Endometrial microvascular endothelial cells (primary cell): ENCODE data around the gene HOXD4. TPM values are rescaled to one million over a fixed set of nuclear protein-coding genes. Genes with fewer than 3 reads are reported as not detected.

Source experiments
- in situ Hi-C: cut with HindIII; loops from 2 replicates; pipeline ENCODE4 v1.10.0; 2017; ENCODE audit warnings: low sequenced_read_pairs, low pct_unique_long_range_greater_than_20kb; ENCODE audit errors: inconsistent ontology term
- total RNA-seq: library from RNA; depleted of rRNA; stranded (reverse); fragments of >200 nt; gene quantifications from one replicate; pipeline ENCODE4 v1.2.3, GENCODE V29; 2015; ENCODE audit errors: inconsistent ontology term

Gene HOXD4
- total RNA-seq, 1 donor from 2014 or later = 18.7 TPM

DNA sequence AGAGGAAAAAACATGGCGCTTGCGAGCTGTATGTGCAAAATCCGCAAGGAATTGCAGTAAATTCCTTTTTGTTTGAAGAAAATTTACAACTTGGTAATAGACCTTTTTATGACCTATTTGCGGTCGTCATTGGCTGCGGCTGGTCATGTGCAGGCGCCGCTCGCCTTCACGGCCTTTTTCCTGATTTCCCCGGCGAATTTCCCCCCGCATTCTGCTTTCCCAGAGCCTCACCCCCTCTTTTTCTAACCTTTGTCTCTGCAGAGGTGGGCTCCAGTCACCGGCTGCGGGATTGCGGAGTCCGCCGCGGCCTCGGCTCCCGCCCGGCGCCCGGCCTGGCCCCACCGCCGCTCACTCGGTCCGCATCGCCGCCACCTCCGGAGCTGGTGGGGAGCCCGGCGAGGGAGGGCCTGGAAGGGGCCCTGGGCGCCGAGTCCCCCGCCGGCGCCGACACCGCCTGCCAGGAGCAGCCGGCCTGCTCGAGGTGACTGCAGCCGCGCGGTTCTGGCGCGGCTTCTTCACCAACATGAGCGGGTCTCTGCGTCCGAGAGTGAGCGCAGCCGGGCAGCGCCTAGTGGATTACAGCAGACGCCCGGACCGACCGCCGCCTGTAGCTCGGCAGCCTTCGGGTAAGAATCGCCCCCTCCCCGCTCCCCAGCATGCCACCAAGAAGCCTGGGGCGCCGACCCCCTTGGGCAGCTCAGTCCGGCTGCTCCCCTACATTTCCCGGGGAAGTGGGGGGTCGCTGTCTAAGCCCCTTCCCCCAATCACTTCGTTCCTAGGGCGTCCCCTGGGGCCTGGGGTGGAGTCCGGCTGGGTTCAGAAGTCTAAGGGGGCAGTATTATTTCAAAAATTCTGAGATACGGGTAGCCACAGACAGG is 14.7 kb upstream of the HOXD4 start:
- in situ Hi-C loops = no loop called here

DNA sequence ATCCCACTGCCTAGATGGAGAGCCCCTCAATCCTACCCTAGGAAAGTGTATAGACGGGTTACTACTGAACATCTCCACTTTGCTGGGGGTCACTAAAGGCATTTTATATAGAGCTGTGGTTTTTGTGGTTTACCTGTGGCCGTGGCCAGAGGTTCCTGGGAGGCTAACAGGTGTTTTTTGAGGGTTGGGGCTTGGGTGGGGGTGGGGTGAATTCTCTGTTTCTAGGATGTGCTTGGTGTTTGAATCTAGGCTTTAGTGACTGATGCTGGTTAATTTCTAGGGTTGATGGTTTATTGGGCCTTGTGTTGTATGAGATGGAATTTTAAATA is 14.1 kb upstream of the HOXD4 start:
- in situ Hi-C loops = no loop called here

DNA sequence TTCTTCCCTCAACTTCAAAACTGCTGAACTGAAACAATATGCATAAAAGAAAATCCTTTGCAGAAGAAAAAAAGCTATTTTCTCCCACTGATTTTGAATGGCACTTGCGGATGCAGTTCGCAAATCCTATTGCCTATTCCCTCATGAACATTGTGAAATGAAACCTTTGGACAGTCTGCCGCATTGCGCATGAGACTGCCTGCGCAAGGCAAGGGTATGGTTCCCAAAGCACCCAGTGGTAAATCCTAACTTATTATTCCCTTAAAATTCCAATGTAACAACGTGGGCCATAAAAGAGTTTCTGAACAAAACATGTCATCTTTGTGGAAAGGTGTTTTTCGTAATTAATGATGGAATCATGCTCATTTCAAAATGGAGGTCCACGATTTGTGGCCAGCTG is 13.4 kb upstream of the HOXD4 start:
- in situ Hi-C loops = no loop called here

DNA sequence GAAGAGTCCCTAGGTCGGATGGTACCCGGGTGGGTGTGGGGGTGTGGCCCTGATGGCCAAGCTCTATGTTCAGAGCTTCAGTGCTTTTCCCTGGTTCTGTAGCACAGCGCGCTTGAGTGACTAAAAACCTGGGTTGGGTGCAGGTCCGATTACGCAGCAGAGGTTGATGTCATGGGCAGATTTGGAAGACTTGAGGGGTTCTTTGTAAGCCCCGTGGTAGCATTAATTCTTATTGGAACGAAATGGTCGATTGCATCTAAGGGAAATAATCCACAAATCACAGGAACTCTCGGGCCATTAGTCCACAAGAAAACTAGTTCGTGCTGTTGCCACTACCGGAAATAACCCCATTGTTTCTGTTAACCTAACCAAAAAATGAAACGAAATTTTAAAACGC is 12.8 kb upstream of the HOXD4 start:
- in situ Hi-C loops = no loop called here

DNA sequence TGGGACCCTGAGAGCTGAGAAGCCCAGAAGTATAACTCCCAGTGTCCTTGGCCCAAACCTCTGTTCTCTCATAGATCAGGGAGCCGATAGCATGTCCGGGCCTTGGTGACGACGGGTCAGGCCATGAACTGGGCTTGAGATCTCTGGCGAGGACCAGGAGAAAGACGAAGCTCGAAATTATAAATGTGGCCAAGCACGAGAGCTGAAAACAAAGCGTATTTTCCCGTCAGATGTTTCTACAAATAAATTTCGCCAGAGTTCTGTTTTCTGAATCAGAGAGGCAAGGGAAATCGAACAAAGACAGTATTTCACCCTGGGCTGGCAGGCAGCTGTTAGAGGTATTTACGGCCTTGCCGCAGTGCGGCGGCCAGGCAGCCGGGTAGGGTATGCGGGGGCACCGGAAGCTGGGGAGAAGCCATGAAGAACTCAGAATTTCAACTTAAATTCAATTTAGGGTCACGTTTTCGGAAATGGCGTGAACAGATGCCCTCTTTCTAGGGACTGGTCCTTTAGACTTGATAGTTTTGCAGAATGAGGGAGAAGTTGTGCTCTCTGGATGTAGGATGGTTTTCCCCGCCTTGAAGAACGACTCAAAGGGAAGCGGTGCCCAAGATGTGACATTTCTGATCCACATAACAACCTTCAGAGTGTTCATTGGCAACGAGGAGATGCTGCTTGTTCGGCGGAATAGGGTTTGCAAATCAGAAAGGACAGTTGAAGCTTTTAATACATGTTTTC is 12.3 kb upstream of the HOXD4 start:
- in situ Hi-C loops = no loop called here

DNA sequence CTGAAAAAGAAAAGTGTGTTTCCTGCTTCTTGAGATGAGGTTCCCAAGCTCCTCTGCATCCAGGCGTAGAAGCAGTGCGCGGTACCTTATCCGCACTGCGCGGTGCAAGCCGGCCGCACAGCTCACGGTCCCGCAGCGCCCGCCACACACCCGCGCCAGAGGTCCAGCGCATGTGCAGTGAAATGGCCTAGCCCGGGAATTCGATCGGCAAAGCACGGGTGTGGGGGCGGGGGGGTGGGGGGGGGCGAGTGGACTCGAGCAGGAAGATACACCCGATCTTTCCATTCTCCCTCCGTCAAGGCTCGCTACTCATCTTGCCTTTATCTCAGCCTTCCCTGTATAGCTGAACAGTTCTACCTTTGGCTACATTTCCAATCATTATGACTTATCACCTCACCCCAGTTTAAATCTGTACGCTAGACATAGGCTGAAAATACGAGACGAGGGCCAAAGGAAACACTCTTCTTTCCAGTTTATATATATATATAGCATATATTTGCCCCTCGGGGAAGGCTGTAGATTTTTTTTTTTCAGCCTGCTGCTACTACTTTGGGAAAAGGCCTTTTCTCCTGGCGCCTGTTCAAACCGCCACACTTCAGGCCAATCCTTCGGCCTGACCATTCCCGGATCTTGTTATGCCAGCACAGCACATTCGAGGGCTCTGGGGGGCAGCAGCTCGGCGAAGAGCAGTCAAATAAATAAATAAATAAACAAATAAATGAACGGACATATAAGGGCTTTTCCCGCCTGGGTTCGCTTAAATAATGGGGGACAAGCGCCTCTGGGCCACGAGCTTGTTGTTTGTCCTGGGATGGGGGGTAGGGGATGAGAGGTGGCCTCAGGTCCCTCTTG is 11.5 kb upstream of the HOXD4 start:
- in situ Hi-C loops = no loop called here

DNA sequence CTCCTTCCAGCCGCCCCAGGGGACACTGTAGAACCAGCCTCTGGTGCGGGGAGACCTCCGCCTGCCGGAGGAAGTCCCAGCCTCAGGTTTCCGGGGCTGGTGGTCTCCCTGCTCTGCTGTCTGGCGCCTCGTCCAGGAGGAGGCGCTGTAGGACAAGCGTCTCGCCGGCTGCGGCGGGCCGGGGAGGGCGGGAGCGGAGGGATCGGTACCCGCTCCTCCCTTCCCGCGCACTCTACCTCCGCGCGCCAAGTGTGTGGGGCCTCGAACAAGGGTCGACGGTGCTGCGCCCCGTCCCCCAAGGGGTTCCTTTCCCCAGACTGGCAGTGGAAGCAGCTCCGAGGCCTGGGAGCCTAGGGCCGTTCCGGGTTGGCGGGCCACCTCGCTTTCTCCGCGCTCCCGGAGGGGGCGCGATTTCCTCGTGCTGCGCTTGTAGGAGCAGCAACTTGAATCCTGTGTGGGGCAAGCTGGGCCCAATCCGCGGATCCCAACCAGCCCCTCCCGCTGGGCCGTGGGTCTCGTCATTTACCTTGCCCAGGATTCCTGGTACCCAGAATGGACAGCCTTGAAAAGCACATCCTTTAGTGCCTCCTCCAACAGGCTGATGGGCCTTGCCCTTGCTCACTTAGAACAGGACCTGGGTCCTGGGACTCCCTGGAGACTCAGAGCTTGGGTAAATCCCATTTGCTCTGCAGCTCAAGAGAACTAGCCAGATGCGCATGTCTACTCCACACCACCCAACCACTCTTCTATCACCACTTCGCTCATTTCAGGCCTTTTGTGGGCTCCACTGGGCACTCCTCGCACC is 10.6 kb upstream of the HOXD4 start:
- in situ Hi-C loops = no loop called here

DNA sequence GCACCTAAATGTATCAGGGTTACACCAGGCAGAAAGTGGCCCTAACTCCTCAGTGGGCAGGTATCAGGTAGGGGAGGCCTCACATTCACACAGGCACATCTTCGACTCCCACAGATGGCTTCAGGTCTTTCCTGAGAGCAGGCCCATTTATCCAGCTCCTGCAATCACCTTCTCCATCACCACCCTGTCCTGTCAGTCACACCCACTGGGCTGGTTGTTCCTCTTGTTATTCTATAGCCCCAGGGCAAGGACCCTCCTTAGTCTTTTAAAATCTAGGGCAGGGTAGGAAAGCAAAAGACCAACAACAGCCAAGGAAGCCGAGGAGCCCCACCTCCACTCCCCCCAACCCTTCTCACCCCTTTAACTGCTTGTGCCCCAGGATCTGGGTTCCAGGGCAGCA is 9.1 kb upstream of the HOXD4 start:
- in situ Hi-C loops = no loop called here

DNA sequence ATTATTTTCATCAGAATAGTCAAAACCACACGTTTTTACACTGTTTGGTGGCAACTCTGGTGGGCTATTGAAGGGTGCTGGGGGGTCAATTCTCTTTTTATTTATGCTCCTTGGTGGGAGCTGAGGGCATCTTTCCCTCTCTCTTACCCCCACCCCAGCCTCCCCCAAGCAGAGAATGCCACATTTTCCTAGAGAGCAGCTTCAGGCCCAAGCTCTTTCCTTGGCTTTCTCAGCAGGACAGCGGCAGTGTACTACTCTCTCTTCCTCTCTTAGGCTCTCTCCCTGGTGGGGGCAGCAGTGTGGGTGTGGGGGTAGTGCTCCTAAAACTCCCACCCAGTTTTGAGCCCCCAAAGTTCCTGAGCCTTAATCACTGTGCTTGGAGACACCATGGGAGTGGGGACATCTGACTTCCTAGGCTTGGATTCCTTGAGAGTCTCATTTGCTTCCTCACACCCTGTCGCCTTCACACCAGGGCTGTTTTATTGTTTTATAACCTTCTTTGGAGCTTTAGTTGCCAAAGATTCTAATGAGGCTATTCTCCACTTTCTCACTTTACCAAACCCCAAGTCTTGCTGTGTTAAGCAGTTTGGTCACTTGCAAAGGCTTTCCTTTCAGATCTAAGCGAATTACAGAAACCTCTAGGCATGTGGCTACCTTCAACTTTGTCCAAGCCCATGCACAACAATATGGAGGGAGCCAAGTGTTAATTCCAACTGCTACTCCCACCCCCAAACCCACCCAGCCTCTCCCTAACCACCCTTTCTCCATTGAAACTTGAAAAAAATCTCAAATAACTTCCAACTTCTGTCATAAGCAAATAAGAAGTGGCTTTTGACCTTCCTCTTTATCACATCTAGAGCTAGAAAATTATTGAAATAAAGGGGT is 6.0 kb upstream of the HOXD4 start:
- in situ Hi-C loops = no loop called here

DNA sequence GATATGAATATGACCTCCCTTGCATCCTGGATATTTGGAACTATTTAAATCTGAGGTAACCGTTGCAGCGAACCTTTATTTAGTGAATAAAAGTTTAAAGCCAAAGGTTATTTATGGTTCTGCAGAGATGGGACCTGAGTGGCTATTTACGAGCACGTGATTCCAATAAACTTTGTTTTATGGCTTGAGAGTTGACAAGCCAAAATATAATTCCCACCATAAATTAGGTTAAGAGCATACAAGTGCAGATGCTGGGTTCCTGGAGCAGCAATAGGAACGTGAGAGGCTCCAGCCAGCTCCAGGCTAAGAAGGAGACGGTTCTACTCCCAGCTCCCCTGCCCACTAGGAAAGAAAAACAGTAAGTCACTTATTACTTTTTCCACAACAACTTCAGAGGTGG is 5.2 kb upstream of the HOXD4 start:
- in situ Hi-C loops = no loop called here

DNA sequence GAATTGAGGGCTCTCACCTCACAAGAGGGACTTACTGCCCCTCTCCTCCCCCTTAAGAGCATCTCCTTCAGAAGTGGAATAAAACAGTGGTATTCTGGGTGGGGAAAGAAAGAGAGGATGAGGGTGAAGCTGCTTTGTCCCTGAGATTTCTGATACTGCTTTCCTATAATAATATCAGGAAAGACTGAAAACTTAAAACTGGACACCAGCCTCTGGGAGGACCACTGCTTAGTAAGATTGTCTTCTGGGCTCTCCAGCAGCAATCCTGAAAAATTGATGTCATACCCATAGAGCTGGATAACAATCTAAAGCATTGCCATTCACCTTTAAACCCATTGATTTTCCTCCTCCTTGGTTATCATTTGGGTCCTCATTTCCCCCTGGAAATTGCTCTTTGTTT is 4.7 kb upstream of the HOXD4 start:
- in situ Hi-C loops = no loop called here

DNA sequence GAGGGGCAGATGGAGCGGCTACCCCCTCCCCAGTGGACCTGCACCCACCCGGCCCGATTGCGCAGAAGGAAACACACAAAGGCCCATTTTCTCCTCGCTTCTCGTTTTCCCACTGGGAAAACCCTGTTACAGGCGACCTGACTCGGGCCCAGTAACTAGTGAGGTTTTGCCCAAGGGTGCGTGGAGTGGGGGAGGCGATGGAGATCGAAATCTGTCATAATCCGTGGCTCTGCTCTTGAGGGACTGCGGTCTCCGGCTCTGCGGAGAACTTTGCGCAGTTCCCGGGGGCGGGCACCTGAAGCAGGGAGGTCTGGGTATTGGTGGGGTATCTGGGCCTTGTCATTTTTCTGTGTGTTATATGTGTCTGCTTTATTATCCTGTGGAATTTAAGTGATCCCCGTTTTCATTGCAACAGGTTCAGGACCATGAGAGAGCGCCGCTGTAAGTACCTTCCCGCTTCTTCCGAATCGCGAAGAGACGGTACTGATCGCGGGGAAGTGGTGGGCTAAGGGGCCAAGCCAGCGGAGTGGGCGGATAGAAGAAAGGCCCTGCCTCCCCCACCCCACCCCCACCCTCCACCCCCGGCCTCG is 4.0 kb upstream of the HOXD4 start:
- in situ Hi-C loops = no loop called here

DNA sequence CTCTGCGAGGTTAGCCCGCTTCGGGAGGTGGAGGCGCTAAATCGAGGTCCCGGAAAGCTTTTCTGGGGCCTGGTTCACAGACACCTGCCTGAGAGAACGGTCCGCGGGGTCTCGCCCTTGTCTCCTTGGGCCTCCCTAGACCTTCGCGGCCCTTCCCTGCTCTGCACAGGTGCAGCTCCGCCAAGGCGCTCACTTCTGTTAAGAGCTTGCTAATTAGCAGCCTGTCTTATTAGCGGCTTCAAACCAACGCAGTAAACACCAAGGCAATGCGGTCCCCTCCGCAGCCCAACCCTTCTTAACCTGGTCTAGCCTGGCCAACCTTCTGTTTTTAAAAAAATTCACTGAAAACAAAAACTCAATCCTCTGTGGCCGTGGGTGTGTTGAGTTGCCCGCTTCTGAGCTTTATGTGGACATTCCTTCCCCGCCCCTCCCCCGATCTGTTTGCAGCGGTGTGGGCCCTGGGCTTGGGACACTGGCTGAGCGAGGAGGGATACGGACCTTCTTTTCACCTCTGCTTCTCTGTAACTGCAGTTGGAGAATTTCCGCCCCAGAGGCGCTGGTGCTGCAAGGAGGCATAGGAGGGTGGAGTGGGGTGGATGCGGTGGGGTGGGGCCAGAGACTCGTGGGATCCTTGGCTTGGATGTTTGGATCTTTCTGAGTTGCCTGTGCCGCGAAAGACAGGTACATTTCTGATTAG is 3.4 kb upstream of the HOXD4 start:
- in situ Hi-C loops = no loop called here

DNA sequence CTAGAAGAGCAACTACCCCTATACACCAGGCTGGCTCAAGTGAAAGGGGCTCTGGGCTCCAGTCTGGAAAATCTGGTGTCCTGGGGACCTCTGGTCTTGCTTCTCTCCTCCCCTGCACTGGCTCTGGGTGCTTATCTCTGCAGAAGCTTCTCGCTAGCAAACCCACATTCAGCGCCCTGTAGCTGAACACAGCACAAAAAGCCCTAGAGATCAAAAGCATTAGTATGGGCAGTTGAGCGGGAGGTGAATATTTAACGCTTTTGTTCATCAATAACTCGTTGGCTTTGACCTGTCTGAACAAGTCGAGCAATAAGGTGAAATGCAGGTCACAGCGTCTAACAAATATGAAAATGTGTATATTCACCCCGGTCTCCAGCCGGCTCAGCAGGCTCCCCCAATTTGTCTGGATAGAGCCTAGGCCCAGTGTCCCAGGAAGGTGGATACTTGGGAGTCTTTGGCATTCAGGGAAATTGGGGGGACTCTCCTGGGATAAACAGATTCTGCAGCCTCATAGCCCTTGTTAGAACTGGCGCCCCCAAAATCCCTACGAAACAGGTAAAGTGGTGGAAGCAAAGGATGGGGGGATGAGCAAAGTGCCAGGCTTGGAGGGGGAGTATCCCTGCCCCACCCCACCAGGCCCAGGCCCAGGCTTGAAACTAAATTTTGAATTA is 2.5 kb upstream of the HOXD4 start:
- in situ Hi-C loops = no loop called here

DNA sequence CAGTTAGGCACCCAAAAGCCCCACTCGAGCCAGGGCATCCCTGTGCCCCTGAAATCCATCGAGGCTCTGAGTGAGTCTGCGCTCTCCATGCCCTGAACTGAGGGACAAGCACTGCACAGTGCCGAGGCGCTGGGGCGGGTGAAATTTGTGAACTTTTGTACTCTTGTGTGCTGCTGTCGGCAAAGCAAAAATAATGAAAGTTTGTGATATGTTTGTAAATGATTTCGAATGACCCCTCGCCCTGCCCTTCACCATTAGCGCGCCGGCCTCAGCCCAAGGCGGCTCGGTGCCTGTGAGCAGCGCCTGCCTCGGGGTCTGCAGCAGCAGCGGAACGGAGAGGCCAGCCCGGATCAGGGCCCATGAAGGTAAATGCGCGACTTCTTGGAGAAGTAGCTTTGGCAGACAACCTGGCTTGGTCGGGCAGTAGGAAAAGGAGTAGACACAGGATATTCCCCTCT is 1.8 kb upstream of the HOXD4 start:
- in situ Hi-C loops = no loop called here

DNA sequence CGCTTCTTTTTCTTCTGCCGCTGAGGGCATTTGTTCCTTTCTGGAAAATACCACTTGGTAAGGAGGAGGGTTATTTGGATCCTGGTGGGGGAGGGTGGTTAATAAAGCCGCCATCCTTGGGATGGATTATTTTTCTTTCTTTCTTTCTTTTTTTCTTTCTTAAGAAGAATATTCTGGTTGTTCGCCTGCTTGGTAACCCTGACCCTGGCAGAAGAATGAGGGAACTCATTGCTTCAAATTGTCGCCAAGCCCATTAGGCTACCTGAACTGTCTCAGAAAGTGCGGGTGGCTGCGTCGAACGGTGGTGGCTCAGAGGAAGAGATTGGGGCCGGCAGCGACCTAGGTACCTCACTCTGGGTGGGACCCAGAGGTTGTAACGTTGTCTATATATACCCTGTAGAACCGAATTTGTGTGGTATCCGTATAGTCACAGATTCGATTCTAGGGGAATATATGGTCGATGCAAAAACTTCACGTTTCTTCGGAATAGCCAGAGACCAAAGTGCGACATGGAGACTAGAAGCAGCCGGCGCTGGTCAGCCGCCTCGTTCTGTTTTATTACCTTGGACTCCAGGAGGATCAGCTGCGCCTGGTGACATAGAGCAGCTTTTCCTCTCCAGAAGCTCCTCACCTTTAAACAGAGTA is 1.3 kb upstream of the HOXD4 start:
- in situ Hi-C loops = no loop called here
